A673 (cell line): ENCODE measurements around the gene RSPH9. TPM values are rescaled to one million over a fixed set of nuclear protein-coding genes. Genes with fewer than 3 reads are reported as not detected.

Experiments
- BruUV-seq: library from RNA; stranded (reverse); fragments of 400-500 nt; replicated peaks from 2 replicates; lab custom pipeline; 2021; lab: Mats Ljungman, UMichigan
- CTCF ChIA-PET: fragments of 300-600 bp; sonication (Branson Sonifier 250); formaldehyde crosslinking; loops from one replicate; lab custom pipeline; 2022; ENCODE audit warnings: antibody characterized with exemption; lab: Charles Lee
- POLR2A ChIA-PET: fragments of 300-600 bp; sonication (Branson Sonifier 250); formaldehyde crosslinking; loops from one replicate; lab custom pipeline; 2022; ENCODE audit warnings: antibody characterized with exemption; ENCODE audit not compliant: low non-redundant PET; lab: Charles Lee
- DNase-seq: peaks from one replicate; pipeline ENCODE4 v3.0.0-alpha.2; 2015; ENCODE audit warnings: low spot score
- H3K27ac ChIP-seq: fragments of 200-600 bp; sonication (generic); 2 replicates; pipeline ENCODE4 v1.5.1; 2016; ENCODE audit warnings: mixed run types, low read depth, mild to moderate bottlenecking, mixed read lengths, antibody characterized with exemption, low read length; ENCODE audit not compliant: poor library complexity, severe bottlenecking
- H3K27me3 ChIP-seq: fragments of 200-600 bp; sonication (generic); replicated peaks from 2 replicates; pipeline ENCODE4 v1.6.1; 2017; ENCODE audit warnings: mixed run types, low read depth, mild to moderate bottlenecking, mixed read lengths, antibody characterized with exemption, low read length; ENCODE audit not compliant: insufficient read depth, poor library complexity
- H3K36me3 ChIP-seq: fragments of 200-600 bp; sonication (generic); 2 replicates; pipeline ENCODE4 v1.6.1; 2016; ENCODE audit warnings: mixed run types, mild to moderate bottlenecking, mixed read lengths, antibody characterized with exemption, low read length; ENCODE audit not compliant: insufficient read depth, poor library complexity, severe bottlenecking
- H3K4me1 ChIP-seq: fragments of 200-600 bp; sonication (generic); 2 replicates; pipeline ENCODE4 v1.6.1; 2017; ENCODE audit warnings: mixed run types, mild to moderate bottlenecking, mixed read lengths, antibody characterized with exemption, low read length; ENCODE audit not compliant: insufficient read depth, poor library complexity, severe bottlenecking
- H3K4me3 ChIP-seq: fragments of 200-600 bp; sonication (generic); 2 replicates; pipeline ENCODE4 v1.5.1; 2016; ENCODE audit warnings: low read depth, mixed run types, mild to moderate bottlenecking, mixed read lengths, low read length; ENCODE audit not compliant: poor library complexity, severe bottlenecking
- H3K9me3 ChIP-seq: fragments of 200-600 bp; sonication (generic); 2 replicates; pipeline ENCODE4 v1.6.1; 2016; ENCODE audit warnings: mixed run types, low read depth, mild to moderate bottlenecking, mixed read lengths, antibody characterized with exemption, low read length; ENCODE audit not compliant: poor library complexity, severe bottlenecking
- EZH2 ChIP-seq: fragments of 200-600 bp; sonication (generic); IDR thresholded peaks from 2 replicates; pipeline ENCODE4 v1.6.1; 2017; ENCODE audit warnings: borderline replicate concordance, low read depth, mild to moderate bottlenecking, mixed read lengths, antibody characterized with exemption, low read length; ENCODE audit not compliant: poor library complexity, severe bottlenecking
- intact Hi-C: fragments of 100-400 bp; cut with micrococcal nuclease; formaldehyde crosslinking; loops from one replicate; pipeline ENCODE4 v1.10.0; 2022; ENCODE audit not compliant: unreplicated experiment
- total RNA-seq: library from RNA; stranded (reverse); gene quantifications from 2 replicates; pipeline ENCODE4 v1.2.3, GENCODE V29; 2021
- TF ChIP-seq, protein P1 (sequence below): fragments of 300-800, 200-600 bp; sonication (generic); conservative IDR thresholded peaks from 2 replicates; pipeline ENCODE4 v1.5.1; 2017; ENCODE audit warnings: low read depth, mild to moderate bottlenecking, antibody characterized with exemption, low read length, moderate library complexity, mixed read lengths

Gene RSPH9
- total RNA-seq, 1 experiment from 2014 or later, result 0.11 TPM

DNA sequence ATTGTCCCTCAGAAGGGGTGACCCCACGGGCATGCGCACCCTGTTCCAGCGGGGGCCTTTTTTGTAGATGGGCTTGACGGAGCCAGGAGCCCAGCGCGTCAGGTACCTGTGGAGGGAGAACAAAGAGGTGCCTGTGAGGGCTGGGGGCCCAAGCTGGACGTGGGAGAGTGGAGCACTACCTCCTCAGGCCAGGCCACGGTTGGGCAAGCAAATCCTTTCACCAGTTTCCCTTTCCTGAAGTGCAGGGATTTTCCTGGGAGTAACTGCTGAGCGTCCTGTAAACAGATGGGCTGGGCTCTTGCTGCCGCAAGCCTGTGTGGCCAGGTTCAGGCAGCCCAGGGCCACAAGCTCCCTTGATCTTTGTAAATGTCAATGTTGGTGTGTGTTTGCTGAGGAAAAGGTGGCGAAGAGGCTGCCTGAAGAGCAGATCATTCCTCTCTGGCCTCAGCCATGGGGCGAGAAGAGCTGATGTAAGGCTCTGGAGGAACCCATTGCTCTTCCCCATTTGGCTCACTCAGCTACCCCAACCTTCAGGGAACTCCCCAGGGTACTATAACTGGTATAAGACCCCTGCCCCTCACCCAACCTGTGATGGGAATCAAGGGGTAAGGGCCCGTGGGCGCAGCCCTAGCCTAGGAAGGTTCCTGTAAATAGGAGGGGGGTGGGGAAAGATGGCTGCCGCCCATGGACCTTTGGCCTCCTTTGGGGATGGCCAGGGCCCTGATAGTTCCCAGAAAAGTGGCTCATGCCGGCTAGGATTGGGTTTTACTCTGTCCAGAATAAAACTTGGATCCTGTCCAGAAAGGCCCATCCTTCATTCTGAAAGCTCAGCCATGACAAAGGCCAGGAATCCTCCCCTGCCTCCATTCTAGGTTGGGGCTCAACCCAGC is 27.2 kb downstream of the RSPH9 start:
- H3K36me3 ChIP-seq, result peaks cover 50% of the 10 kb centered on the region

GRCh38 chr6:43673444-43674084 is 28.7 kb downstream of the RSPH9 start:
- POLR2A ChIA-PET, result no interaction called here
- no peak for DNase-seq
- H3K27me3 ChIP-seq, result no peaks in the 10 kb centered on the region
- peaks cover 65% of the 10 kb centered on the region for H3K36me3 ChIP-seq
- no peak overlapping the region for H3K27ac ChIP-seq
- H3K9me3 ChIP-seq, result no peaks in the 10 kb centered on the region
- no TSS peak for BruUV-seq
- no peak overlapping the region for H3K4me3 ChIP-seq
- CTCF ChIA-PET, result no interaction called here
- intact Hi-C loops, result no loop called here
- H3K4me1 ChIP-seq, result no peaks in the 10 kb centered on the region
- TF ChIP-seq, protein P1, sequence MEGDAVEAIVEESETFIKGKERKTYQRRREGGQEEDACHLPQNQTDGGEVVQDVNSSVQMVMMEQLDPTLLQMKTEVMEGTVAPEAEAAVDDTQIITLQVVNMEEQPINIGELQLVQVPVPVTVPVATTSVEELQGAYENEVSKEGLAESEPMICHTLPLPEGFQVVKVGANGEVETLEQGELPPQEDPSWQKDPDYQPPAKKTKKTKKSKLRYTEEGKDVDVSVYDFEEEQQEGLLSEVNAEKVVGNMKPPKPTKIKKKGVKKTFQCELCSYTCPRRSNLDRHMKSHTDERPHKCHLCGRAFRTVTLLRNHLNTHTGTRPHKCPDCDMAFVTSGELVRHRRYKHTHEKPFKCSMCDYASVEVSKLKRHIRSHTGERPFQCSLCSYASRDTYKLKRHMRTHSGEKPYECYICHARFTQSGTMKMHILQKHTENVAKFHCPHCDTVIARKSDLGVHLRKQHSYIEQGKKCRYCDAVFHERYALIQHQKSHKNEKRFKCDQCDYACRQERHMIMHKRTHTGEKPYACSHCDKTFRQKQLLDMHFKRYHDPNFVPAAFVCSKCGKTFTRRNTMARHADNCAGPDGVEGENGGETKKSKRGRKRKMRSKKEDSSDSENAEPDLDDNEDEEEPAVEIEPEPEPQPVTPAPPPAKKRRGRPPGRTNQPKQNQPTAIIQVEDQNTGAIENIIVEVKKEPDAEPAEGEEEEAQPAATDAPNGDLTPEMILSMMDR, result no peak

More for the DNA sequence above, 27.2 kb downstream of the RSPH9 start:
- intact Hi-C loops, result no loop called here
- no peaks in the 10 kb centered on the region for H3K27me3 ChIP-seq
- TF ChIP-seq, protein P1, result no peak
- TF ChIP-seq EZH2, result no peak
- no peak overlapping the region for H3K27ac ChIP-seq
- no peaks in the 10 kb centered on the region for H3K9me3 ChIP-seq
- ChIA-PET POLR2A (no interaction called here), CTCF (no interaction called here)
- H3K4me3 ChIP-seq, result no peak overlapping the region
- H3K4me1 ChIP-seq, result peaks cover 14% of the 10 kb centered on the region
- no TSS peak for BruUV-seq
- DNase-seq, result no peak

DNA sequence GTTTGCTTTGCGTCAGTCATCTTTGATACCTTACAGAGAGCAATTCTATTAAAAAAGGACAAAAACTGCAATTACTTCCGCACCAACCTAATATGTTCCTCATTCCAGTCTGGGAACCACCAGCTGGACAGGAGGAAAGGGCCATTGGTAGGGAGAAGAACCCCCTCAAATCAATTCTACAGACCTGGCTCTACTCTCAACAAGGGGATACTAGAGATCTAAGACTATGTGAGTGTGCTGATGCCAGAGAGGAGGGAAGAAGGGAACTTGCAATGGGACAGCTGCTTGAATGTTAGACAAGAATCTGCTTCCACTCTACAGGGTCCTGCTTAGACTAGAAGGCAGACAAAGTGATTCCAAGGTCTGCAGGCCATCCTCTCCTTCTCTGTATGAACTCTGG is 29.5 kb downstream of the RSPH9 start:
- no TSS peak for BruUV-seq
- H3K9me3 ChIP-seq, result no peaks in the 10 kb centered on the region
- no peak overlapping the region for H3K4me3 ChIP-seq
- no peaks in the 10 kb centered on the region for H3K27me3 ChIP-seq
- peaks cover 72% of the 10 kb centered on the region for H3K36me3 ChIP-seq
- H3K4me1 ChIP-seq, result no peaks in the 10 kb centered on the region
- TF ChIP-seq, protein P1, result no peak
- TF ChIP-seq EZH2, result no peak
- intact Hi-C loops, result no loop called here
- no peak overlapping the region for H3K27ac ChIP-seq
- CTCF ChIA-PET, result no interaction called here
- POLR2A ChIA-PET, result no interaction called here
- no peak for DNase-seq
